ENCODE results near the gene CLEC3B. TPM values are rescaled to one million over a fixed set of nuclear protein-coding genes. Genes with fewer than 3 reads are reported as not detected.

CLEC3B gene
- total RNA-seq, 2 experiments from 2014 or later: not detected

DNA sequence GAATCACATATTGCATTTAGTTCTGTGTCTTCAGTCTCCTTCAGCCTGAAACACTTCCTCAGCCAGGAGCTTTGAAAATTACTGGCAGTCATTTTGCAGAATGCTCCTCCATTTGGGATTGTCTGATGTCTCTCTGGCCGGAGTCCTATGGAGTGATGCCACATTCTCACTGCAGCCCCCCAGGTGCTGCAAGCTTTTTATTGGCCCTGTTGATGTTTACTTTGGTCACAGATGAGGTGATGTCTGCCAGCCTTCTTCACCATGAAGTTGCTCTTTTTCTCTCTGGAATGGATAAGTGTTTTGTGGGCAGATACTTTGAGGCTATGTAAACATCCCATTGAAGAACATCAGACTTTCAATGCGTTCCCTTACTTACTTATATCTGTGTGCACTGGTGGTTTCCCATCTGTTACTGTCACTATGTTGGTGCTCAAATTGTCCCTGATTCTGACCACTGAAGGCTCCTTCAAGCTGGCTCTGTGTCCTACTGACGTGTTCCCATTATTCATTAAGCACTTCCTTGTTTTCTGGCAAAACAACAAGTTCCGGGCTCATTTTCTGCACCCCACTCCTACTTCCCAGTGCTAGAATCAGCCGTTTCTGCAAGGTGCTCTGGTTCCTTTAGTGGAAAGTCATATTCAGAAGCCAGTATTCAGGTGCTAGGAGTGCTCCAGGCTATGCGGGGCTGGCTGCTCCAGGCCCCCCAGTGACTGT lies 1.4 kb upstream of the CLEC3B start:
- TF ChIP-seq, protein P1, sequence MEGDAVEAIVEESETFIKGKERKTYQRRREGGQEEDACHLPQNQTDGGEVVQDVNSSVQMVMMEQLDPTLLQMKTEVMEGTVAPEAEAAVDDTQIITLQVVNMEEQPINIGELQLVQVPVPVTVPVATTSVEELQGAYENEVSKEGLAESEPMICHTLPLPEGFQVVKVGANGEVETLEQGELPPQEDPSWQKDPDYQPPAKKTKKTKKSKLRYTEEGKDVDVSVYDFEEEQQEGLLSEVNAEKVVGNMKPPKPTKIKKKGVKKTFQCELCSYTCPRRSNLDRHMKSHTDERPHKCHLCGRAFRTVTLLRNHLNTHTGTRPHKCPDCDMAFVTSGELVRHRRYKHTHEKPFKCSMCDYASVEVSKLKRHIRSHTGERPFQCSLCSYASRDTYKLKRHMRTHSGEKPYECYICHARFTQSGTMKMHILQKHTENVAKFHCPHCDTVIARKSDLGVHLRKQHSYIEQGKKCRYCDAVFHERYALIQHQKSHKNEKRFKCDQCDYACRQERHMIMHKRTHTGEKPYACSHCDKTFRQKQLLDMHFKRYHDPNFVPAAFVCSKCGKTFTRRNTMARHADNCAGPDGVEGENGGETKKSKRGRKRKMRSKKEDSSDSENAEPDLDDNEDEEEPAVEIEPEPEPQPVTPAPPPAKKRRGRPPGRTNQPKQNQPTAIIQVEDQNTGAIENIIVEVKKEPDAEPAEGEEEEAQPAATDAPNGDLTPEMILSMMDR (IDR thresholded peaks at IDR 0.05): no peak
- intact Hi-C loops (cut with micrococcal nuclease): no loop called here
- peaks cover 3% of the 10 kb centered on the region for H3K27me3 Mint-ChIP-seq
- DNase-seq: no peak
- no peaks in the 10 kb centered on the region for H3K36me3 Mint-ChIP-seq (ENCODE audit: low read depth)
- peaks cover 13% of the 10 kb centered on the region for H3K4me1 Mint-ChIP-seq (ENCODE audit: low read depth)
- POLR2A ChIA-PET: no interaction called here
- H3K4me3 Mint-ChIP-seq: no peak overlapping the region
- H3K9me3 Mint-ChIP-seq: no peaks in the 10 kb centered on the region
- no peak for ATAC-seq
- CTCF ChIA-PET: no interaction called here
- no peak overlapping the region for H3K27ac Mint-ChIP-seq

DNA sequence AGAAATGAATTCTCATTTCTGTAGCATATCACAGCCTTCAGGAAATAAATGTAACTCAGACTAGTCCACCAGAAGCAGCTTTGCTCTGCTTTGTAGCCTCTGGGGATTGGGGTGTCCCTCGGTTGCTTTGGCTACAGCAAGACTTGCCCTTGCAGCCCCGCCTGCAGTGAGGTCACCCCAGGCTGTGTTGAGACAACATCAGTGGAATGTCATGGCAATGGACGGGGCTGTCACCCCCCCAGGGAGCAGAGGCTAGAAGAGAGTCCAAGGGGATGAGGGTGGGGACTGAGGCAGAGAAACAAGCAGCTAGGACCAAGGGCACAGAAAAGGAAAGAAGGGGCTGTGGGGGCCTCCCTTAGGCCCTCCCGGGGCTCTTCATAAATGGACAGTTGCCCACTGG lies 854 bp downstream of the CLEC3B start:
- Mint-ChIP-seq H3K4me1 (ENCODE audit: low read depth) (no peaks in the 10 kb centered on the region), H3K27ac (no peak overlapping the region), H3K9me3 (no peaks in the 10 kb centered on the region), H3K36me3 (ENCODE audit: low read depth) (no peaks in the 10 kb centered on the region), H3K27me3 (peaks cover 3% of the 10 kb centered on the region), H3K4me3 (no peak overlapping the region)
- ChIA-PET CTCF (interaction anchor here (0.6 kb wide), 1 partner anchor 11 kb away, joined by 3 read pairs; no protein-coding TSS in a partner anchor), POLR2A (interaction anchor here (1.0 kb wide), 1 partner anchor 21 kb away, joined by 3 read pairs; no protein-coding TSS in a partner anchor)
- DNase-seq (no peak), ATAC-seq (no peak)
- TF ChIP-seq, protein P1 (IDR thresholded peaks at IDR 0.05): no peak
- intact Hi-C loops (cut with micrococcal nuclease): no loop called here

DNA sequence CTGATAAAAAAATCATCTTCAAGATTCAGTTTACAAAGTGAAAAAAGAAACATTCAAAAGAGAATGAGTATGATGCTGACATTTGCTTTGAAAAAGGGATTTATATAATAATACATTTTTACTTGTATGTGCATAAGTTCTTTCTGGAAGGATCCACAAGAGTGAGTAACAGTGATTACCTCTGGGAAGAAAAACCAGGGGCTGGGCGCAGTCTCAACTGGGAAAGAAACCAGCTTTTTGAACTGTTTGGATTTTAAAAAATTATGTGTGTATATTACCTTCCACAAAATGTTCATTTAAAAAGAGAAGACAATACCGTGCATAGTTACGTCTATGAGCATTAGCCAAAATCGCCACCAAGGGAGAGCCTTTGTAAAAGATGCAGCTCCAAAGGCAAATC lies 1.3 kb downstream of the CLEC3B start:
- H3K27ac Mint-ChIP-seq: no peak overlapping the region
- TF ChIP-seq, protein P1 (IDR thresholded peaks at IDR 0.05): no peak
- peaks cover 7% of the 10 kb centered on the region for H3K27me3 Mint-ChIP-seq
- H3K9me3 Mint-ChIP-seq: no peaks in the 10 kb centered on the region
- ChIA-PET CTCF (interaction anchor here (0.6 to 1.6 kb wide), 3 partner anchors 9 to 184 kb away, joined by 3 to 6 read pairs (median 4); no protein-coding TSS in a partner anchor), POLR2A (interaction anchor here (1.0 kb wide), 1 partner anchor 22 kb away, joined by 3 read pairs; no protein-coding TSS in a partner anchor)
- no peak overlapping the region for H3K4me3 Mint-ChIP-seq
- H3K4me1 Mint-ChIP-seq (ENCODE audit: low read depth): no peaks in the 10 kb centered on the region
- intact Hi-C loops (cut with micrococcal nuclease): no loop called here
- ATAC-seq: no peak
- no peaks in the 10 kb centered on the region for H3K36me3 Mint-ChIP-seq (ENCODE audit: low read depth)
- no peak for DNase-seq

DNA sequence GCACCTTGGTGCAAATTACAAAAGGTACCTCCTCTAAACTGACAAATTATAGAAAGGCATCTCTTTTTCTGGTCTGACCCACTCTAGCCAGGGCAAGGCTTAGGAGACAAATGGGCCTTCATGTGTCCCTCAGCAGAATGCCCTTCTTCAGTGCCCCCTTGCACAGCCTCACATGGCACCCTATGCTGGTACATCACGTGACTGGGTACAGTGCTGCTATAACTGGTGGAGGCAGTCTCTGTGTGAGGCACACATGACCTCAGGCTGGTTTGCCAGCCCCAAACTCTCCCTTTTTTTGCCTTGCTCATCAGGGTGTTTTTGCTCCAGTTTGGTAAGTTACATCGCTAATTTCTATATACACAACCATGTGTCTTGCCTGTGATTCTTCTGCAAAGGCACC lies 3.1 kb downstream of the CLEC3B start:
- POLR2A ChIA-PET: interaction anchor here (1.5 kb wide), 1 partner anchor 16 kb away, joined by 3 read pairs; no protein-coding TSS in a partner anchor
- intact Hi-C loops (cut with micrococcal nuclease): no loop called here
- H3K4me3 Mint-ChIP-seq: no peak overlapping the region
- H3K27me3 Mint-ChIP-seq: peaks cover 18% of the 10 kb centered on the region
- peaks cover 2% of the 10 kb centered on the region for H3K4me1 Mint-ChIP-seq (ENCODE audit: low read depth)
- H3K9me3 Mint-ChIP-seq: no peaks in the 10 kb centered on the region
- TF ChIP-seq, protein P1 (IDR thresholded peaks at IDR 0.05): no peak
- DNase-seq: no peak
- H3K36me3 Mint-ChIP-seq (ENCODE audit: low read depth): no peaks in the 10 kb centered on the region
- ATAC-seq: no peak
- CTCF ChIA-PET: no interaction called here
- no peak overlapping the region for H3K27ac Mint-ChIP-seq

DNA sequence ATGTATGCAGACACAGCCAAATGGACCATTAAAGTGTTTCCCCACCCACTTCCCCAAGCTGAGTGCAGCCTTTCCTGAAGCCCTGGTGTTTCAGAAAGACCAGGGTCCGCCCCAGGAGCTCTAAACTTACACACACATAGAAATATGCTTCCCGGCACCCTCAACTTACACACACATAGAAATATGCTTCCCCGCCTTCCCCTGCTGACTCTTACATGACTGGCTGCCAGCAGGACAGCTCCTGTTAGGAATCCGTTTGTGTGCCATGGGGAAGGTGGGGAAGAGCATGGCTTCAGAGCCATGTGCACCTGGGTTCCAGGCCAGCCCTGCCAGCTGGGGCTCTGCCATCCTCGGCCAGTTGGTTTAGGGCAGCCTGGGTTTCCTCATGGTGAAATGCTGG lies 3.6 kb downstream of the CLEC3B start:
- ATAC-seq: no peak
- TF ChIP-seq, protein P1 (IDR thresholded peaks at IDR 0.05): no peak
- Mint-ChIP-seq H3K36me3 (ENCODE audit: low read depth) (no peaks in the 10 kb centered on the region), H3K4me3 (no peak overlapping the region), H3K4me1 (ENCODE audit: low read depth) (peaks cover 6% of the 10 kb centered on the region), H3K9me3 (no peaks in the 10 kb centered on the region), H3K27me3 (peaks cover 22% of the 10 kb centered on the region), H3K27ac (no peak overlapping the region)
- intact Hi-C loops (cut with micrococcal nuclease): no loop called here
- ChIA-PET POLR2A (interaction anchor here (0.6 to 1.5 kb wide), 2 partner anchors 15 to 325 kb away, joined by 3 read pairs; no protein-coding TSS in a partner anchor), CTCF (no interaction called here)
- DNase-seq: no peak

Measured in activated CD8-positive, alpha-beta T cell treated with anti-CD3 and anti-CD28 coated beads for 36 hours (primary cell).